HG02763 (cell line): Measurements from ENCODE around the gene SLC37A4.
"Not testable (repeated sequence)": the region's sequence is repeated elsewhere in the genome, so short reads cannot be mapped to it uniquely, and the experiment has no call there.

Experiments used
- ATAC-seq: cut with Tn5 transposase; IDR thresholded peaks from one replicate; pipeline ENCODE4 v1.9.1; 2021; ENCODE audit warnings: mild to moderate bottlenecking, moderate library complexity; ENCODE audit not compliant: unreplicated experiment

The SLC37A4 gene

GRCh38 chr11:119042927-119043326 is 12.2 kb upstream of the SLC37A4 start:
- ATAC-seq, result no peak

- ATAC-seq, result no peak
Measured at GRCh38 chr11:119041821-119042514, 11.3 kb upstream of the SLC37A4 start.

- ATAC-seq, result not testable (repeated sequence)
Measured at GRCh38 chr11:119039471-119039870, 8.8 kb upstream of the SLC37A4 start.

GRCh38 chr11:119038884-119039283 is 8.2 kb upstream of the SLC37A4 start:
- ATAC-seq, result no peak

- no peak for ATAC-seq
Measured at GRCh38 chr11:119034813-119035212, 4.1 kb upstream of the SLC37A4 start.

- not testable (repeated sequence) for ATAC-seq
Measured at GRCh38 chr11:119033421-119033820, 2.7 kb upstream of the SLC37A4 start.

- ATAC-seq, result no peak
Measured at GRCh38 chr11:119031912-119032280, 1.2 kb upstream of the SLC37A4 start.

GRCh38 chr11:119030029-119030328 is 698 bp downstream of the SLC37A4 start:
- peak; percentile 10 for ATAC-seq

- peak; percentile 1 for ATAC-seq
Measured at GRCh38 chr11:119029340-119030028, 1.2 kb downstream of the SLC37A4 start.

GRCh38 chr11:119029069-119029339 is 1.7 kb downstream of the SLC37A4 start:
- no peak for ATAC-seq

GRCh38 chr11:119028346-119029068 is 2.2 kb downstream of the SLC37A4 start:
- no peak for ATAC-seq

- ATAC-seq, result no peak
Measured at GRCh38 chr11:119027561-119028345, 2.9 kb downstream of the SLC37A4 start.

GRCh38 chr11:119026970-119027369 is 3.7 kb downstream of the SLC37A4 start:
- no peak for ATAC-seq

- ATAC-seq, result no peak
Measured at GRCh38 chr11:119025978-119026766, 4.5 kb downstream of the SLC37A4 start.

- ATAC-seq, result no peak
Measured at GRCh38 chr11:119025541-119025940, 5.1 kb downstream of the SLC37A4 start.

- ATAC-seq, result no peak
Measured at GRCh38 chr11:119025099-119025473, 5.6 kb downstream of the SLC37A4 start.

- ATAC-seq, result no peak
Measured at GRCh38 chr11:119024430-119025098, 6.1 kb downstream of the SLC37A4 start.

GRCh38 chr11:119023741-119024140 is 6.9 kb downstream of the SLC37A4 start:
- ATAC-seq, result no peak

- no peak for ATAC-seq
Measured at GRCh38 chr11:119021631-119022030, 9.0 kb downstream of the SLC37A4 start.

GRCh38 chr11:119019996-119020395 is 10.7 kb downstream of the SLC37A4 start:
- ATAC-seq, result no peak
